Measurements from ENCODE around the gene NPM1. TPM values are rescaled to one million over a fixed set of nuclear protein-coding genes. Genes with fewer than 3 reads are reported as not detected.
A peak's percentile ranks its signal among the peaks of the same experiment; 100 is the strongest.

The NPM1 gene
- total and polyA plus RNA-seq, 10 donors, result 441 to 2,472 (median 624) TPM

DNA sequence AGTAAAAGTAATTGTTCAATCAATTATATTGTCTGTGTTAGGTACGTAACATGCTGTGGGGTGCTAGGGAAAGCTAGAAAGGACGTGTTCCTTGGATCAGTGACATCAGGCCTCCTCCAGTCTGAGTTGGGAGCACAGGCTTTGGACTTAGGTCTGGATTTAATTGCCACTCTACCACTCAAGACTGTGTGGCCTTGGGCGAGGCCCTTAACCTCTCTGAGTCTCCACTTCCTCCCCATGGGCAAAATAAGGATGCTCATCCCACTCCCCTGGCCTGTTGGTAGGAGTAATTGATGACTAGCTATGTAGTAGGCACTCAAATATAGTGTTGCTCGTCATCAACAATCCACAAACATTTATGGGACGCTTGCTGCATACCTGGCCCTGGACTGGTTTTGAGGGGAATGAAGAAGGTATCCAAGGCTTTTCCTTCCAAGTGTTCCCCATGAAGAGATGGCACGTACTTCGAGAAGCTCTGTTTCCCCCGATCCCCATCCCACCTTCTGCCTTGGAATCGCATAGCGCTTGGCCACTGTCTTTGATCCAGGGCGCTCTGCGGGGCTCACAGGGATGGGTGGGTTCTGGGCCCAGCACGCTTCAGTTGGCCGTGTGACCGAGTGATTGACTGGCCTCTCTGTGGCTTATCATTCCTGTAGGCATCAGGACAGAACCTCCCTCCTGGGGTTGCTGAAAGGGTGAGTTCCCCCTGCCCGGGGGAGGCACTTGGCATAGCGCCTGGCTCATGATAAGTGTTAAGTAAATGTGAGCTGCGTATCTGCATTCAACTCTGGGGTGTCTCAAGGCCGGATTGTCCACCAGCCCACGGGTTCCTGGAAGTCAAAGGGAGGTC, 39.9 kb downstream of the NPM1 start:
- H3K4me1 ChIP-seq, result no peaks in the 10 kb centered on the region
- peak; percentile 32 for DNase-seq
- H3K4me3 ChIP-seq, result no peak overlapping the region
- WGBS, 5 donors, result 86 to 91% (median 88%) methylated on average over 12 to 20 of the region's 20 CpGs
- no peak for TF ChIP-seq POLR2A (IDR thresholded peaks at IDR 0.05)
- TF ChIP-seq POLR2AphosphoS5 (IDR thresholded peaks at IDR 0.05), result no peak
- TF ChIP-seq, protein P1, sequence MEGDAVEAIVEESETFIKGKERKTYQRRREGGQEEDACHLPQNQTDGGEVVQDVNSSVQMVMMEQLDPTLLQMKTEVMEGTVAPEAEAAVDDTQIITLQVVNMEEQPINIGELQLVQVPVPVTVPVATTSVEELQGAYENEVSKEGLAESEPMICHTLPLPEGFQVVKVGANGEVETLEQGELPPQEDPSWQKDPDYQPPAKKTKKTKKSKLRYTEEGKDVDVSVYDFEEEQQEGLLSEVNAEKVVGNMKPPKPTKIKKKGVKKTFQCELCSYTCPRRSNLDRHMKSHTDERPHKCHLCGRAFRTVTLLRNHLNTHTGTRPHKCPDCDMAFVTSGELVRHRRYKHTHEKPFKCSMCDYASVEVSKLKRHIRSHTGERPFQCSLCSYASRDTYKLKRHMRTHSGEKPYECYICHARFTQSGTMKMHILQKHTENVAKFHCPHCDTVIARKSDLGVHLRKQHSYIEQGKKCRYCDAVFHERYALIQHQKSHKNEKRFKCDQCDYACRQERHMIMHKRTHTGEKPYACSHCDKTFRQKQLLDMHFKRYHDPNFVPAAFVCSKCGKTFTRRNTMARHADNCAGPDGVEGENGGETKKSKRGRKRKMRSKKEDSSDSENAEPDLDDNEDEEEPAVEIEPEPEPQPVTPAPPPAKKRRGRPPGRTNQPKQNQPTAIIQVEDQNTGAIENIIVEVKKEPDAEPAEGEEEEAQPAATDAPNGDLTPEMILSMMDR (IDR thresholded peaks at IDR 0.05 in 8 of 11, conservative IDR thresholded peaks at IDR 0.05 in 3 of 11), result no peak
- intact Hi-C loops (cut with DNase I; ENCODE audit: low total_unique reads), result no loop called here
- H3K27ac ChIP-seq, result no peak overlapping the region
- H3K27me3 ChIP-seq (replicated peaks in 1 of 7), result peaks cover 0 to 12% (median 0%) of the 10 kb centered on the region in 7 donors
- H3K36me3 ChIP-seq, result no peaks in the 10 kb centered on the region
- no peaks in the 10 kb centered on the region for H3K9me3 ChIP-seq

DNA sequence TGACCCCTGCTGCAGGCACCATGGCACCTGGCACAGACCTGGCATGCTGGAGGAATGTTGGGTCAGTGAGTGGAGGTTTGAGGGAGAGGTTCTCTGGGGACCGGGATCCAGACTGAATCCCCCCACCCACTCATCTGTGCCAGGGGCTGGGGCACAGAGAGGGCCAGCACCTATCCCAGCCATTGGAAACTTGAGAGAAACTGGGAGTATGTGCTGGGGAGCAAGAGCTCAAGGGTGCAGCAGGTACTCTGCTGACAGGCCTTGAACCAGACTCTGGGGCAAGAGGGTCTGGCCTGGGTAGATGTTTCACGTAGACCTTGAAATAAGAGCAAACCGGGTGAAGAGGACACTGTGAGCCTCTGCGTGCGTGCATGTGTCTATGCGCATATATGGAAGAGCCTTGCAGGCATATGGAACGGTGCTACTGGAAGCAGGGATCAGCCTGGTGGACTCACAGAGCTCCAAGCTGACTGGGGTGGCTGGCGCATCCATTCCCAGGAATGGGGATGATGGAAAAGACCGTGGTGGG, 40.6 kb downstream of the NPM1 start:
- Histone ChIP-seq H3K4me1 (no peaks in the 10 kb centered on the region), H3K27me3 (replicated peaks in 1 of 7) (peaks cover 0 to 8% (median 0%) of the 10 kb centered on the region in 7 donors), H3K4me3 (no peak overlapping the region), H3K27ac (no peak overlapping the region), H3K36me3 (no peaks in the 10 kb centered on the region), H3K9me3 (no peaks in the 10 kb centered on the region)
- WGBS, 5 donors, result 89 to 95% (median 94%) methylated on average over 9 of the region's 9 CpGs
- no peak for DNase-seq
- intact Hi-C loops (cut with DNase I; ENCODE audit: low total_unique reads), result no loop called here
- TF ChIP-seq POLR2A (IDR thresholded peaks at IDR 0.05) (no peak), POLR2AphosphoS5 (IDR thresholded peaks at IDR 0.05) (no peak)
- TF ChIP-seq, protein P1 (IDR thresholded peaks at IDR 0.05 in 8 of 11, conservative IDR thresholded peaks at IDR 0.05 in 3 of 11), result no peak

DNA sequence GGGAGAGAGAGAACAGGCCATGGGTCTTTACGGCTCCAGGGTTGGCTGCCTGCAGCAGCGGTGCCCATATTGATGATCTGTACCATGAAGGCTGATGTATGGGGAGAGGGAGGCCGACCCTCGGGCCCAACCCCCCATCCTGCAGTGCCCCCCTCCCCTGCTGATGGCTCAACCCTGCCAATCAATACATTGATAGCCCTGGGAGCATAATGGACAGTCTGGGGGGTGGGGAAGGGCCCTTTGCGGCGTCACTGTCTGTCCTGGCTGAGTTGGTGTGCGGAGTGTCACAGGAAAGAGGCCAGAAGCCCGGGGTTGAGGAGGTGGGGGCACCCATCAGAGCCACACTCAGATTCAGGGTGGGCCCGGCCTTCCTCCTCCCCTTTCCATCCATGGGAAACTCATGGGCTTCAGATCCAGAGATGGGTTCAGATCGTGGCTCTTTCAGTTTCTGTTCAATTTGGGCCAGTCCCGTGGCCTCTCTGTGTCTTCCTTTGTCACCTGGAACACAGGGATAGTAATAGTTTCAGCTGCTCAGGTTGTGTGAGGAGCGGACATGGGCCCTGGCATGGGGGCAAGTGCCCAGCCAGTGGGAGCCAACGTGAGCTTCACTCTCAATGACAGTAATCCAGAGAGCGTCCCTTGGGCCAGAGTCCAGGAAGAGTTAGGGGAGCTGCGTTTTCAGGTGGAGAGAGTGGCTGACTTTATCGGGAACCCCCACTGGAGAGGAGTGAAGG, 41.3 kb downstream of the NPM1 start:
- H3K27me3 ChIP-seq (replicated peaks in 1 of 7), result peaks cover 0 to 5% (median 0%) of the 10 kb centered on the region in 7 donors
- peak; percentile 46 for DNase-seq
- 82 to 90% (median 88%) methylated on average over 14 to 16 of the region's 16 CpGs for WGBS, 5 donors
- TF ChIP-seq, protein P1 (IDR thresholded peaks at IDR 0.05 in 8 of 11, conservative IDR thresholded peaks at IDR 0.05 in 3 of 11), result no peak
- no peaks in the 10 kb centered on the region for H3K4me1 ChIP-seq
- intact Hi-C loops (cut with DNase I; ENCODE audit: low total_unique reads), result no loop called here
- no peak overlapping the region for H3K27ac ChIP-seq
- H3K9me3 ChIP-seq, result no peaks in the 10 kb centered on the region
- H3K36me3 ChIP-seq, result no peaks in the 10 kb centered on the region
- H3K4me3 ChIP-seq, result no peak overlapping the region

DNA sequence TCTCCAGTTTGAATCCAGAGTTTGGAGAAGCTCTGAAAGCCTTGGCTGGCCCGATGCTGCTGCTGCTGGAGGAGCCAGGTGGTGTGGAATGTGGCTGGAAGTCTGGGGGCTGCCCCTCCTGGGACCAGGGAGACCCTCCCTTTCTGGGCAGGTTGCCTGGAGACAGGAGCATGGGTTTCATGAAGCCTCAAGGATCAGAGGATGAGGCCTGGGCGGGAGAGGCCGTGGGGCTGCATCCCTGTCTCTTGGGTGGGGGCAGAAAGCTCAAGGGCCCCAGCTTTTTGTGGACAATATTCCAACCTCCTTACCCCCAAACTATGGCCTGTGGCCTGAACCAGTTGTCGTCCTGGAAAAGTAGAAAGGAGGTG, 41.9 kb downstream of the NPM1 start:
- H3K27ac ChIP-seq, result no peak overlapping the region
- peak; percentile 52 for DNase-seq
- WGBS, 5 donors, result 88 to 92% (median 91%) methylated on average over 4 of the region's 4 CpGs

More for the DNA sequence above, 41.9 kb downstream of the NPM1 start:
- no peak overlapping the region for H3K4me3 ChIP-seq
- no peak for TF ChIP-seq POLR2AphosphoS5 (IDR thresholded peaks at IDR 0.05)
- no peak for TF ChIP-seq POLR2A (IDR thresholded peaks at IDR 0.05)
- TF ChIP-seq, protein P1 (IDR thresholded peaks at IDR 0.05 in 8 of 11, conservative IDR thresholded peaks at IDR 0.05 in 3 of 11), result no peak
- no peaks in the 10 kb centered on the region for H3K4me1 ChIP-seq
- no peaks in the 10 kb centered on the region for H3K9me3 ChIP-seq
- intact Hi-C loops (cut with DNase I; ENCODE audit: low total_unique reads), result no loop called here
- no peaks in the 10 kb centered on the region for H3K36me3 ChIP-seq
- H3K27me3 ChIP-seq (replicated peaks in 1 of 7), result peaks cover 0 to 5% (median 0%) of the 10 kb centered on the region in 7 donors

Measured in spleen (tissue), 11 donors.